Tibial nerve (tissue), 4 donors: ENCODE measurements around the gene PCDHGA6. TPM values are rescaled to one million over a fixed set of nuclear protein-coding genes. Genes with fewer than 3 reads are reported as not detected.
"Not testable (repeated sequence)": the region's sequence is repeated elsewhere in the genome, so short reads cannot be mapped to it uniquely, and the experiment has no call there.

Experiments
- DNase-seq, 2 donors: peaks; one replicate each; pipeline ENCODE4 v3.0.0-alpha.2; 2019; ENCODE audit warnings: low spot score in 2 of 2
- H3K27ac ChIP-seq, 4 donors: fragments of 200-600 bp; sonication (generic) in 3 of 4; one replicate each; pipeline ENCODE4 v1.5.1; 2017 to 2019; ENCODE audit warnings: mild to moderate bottlenecking in 1 of 4
- H3K27me3 ChIP-seq, 2 donors: fragments of 200-600 bp; sonication (generic) in 1 of 2; one replicate each; pipeline versions ENCODE4 v1.5.1 to v1.6.0; 2017 to 2019
- H3K36me3 ChIP-seq, 3 donors: fragments of 200-600 bp; sonication (generic); one replicate each; pipeline ENCODE4 v1.5.1; 2018 to 2019
- H3K4me1 ChIP-seq, 4 donors: fragments of 200-600 bp; sonication (generic) in 3 of 4; one replicate each; pipeline ENCODE4 v1.5.1; 2017 to 2019
- H3K4me3 ChIP-seq, 4 donors: fragments of 200-600 bp; sonication (generic) in 3 of 4; one replicate each; pipeline ENCODE4 v1.5.1; 2017 to 2019; ENCODE audit warnings: mild to moderate bottlenecking in 1 of 4, moderate library complexity in 1 of 4
- H3K9me3 ChIP-seq, 4 donors: fragments of 200-600 bp; sonication (generic) in 3 of 4; one replicate each; pipeline ENCODE4 v1.5.1; 2017 to 2019
- CTCF ChIP-seq, 5 experiments: fragments of 200-600 bp in 3 of 5; fragments of 450-650 bp in 2 of 5; sonication (generic) in 3 of 5; IDR thresholded peaks; one replicate each; pipeline ENCODE4 v1.5.1; 2016 to 2019; ENCODE audit warnings: antibody characterized with exemption in 5 of 5, mild to moderate bottlenecking in 3 of 5, moderate library complexity in 2 of 5
- EP300 ChIP-seq, 2 donors: sonication (generic); formaldehyde crosslinking; IDR thresholded peaks; one replicate each; pipeline ENCODE4 v1.6.1; 2017; ENCODE audit warnings: antibody characterized with exemption in 2 of 2, mild to moderate bottlenecking in 1 of 2
- POLR2A ChIP-seq, 2 donors: fragments of 450-650 bp; IDR thresholded peaks; one replicate each; pipeline ENCODE4 v1.6.1; 2017; ENCODE audit warnings: antibody characterized with exemption in 2 of 2, mild to moderate bottlenecking in 2 of 2, moderate library complexity in 2 of 2
- WGBS, 2 donors: methylation state at CpG; one replicate each; pipeline ENCODE4 v1.1.5; 2018; 5-methylcytosine and 5-hydroxymethylcytosine counted together
- total RNA-seq, 4 donors: library from RNA; depleted of rRNA; stranded (reverse); fragments of >200 nt; gene quantifications; one replicate each; pipeline ENCODE4 v1.1.0, GENCODE V29; 2016

The PCDHGA6 gene
- total RNA-seq, 4 donors from 2014 or later = 7.4 to 12.3 (median 10.1) TPM

- no peak for TF ChIP-seq POLR2A (IDR thresholded peaks at IDR 0.05)
- no peak for TF ChIP-seq EP300 (IDR thresholded peaks at IDR 0.05)
- no peak for TF ChIP-seq CTCF (IDR thresholded peaks at IDR 0.05)
- H3K36me3 ChIP-seq = peaks cover 0 to 20% (median 0%) of the 10 kb centered on the region in 3 donors
- H3K27me3 ChIP-seq = no peaks in the 10 kb centered on the region
- no peak for DNase-seq
- 49% methylated on average over 11 to 13 of the region's 20 CpGs for WGBS, 2 donors
- no peak overlapping the region for H3K27ac ChIP-seq
- no peak overlapping the region for H3K4me3 ChIP-seq
- H3K4me1 ChIP-seq = no peaks in the 10 kb centered on the region
- peaks cover 4 to 100% (median 45%) of the 10 kb centered on the region in 4 donors for H3K9me3 ChIP-seq
Observed at GRCh38 chr5:141345327-141345726, 28.4 kb upstream of the PCDHGA6 start.

GRCh38 chr5:141346017-141346416 is 27.7 kb upstream of the PCDHGA6 start:
- not testable (repeated sequence) for H3K4me1 ChIP-seq, H3K27me3 ChIP-seq, H3K4me3 ChIP-seq, DNase-seq, H3K27ac ChIP-seq
- H3K36me3 ChIP-seq = peaks cover 0 to 23% (median 0%) of the 10 kb centered on the region in 3 donors
- peaks cover 4 to 100% (median 47%) of the 10 kb centered on the region in 4 donors for H3K9me3 ChIP-seq
- WGBS, 2 donors = 53 to 68% methylated on average over 24 to 26 of the region's 35 CpGs

GRCh38 chr5:141349917-141350619 is 23.6 kb upstream of the PCDHGA6 start, which contains the start of gene PCDHGB1:
Gene PCDHGB1 (plus strand): TSS chr5:141350099. CDS start chr5:141350261, 162 bp downstream.
- H3K9me3 ChIP-seq = peaks cover 4 to 99% (median 43%) of the 10 kb centered on the region in 4 donors
- WGBS, 2 donors = 28 to 36% methylated on average over 29 of the region's 29 CpGs
- peak within 1 kb of the TSS in 1 of 4 donors; percentile 2 for H3K4me3 ChIP-seq
- H3K27ac ChIP-seq = no peak within 1 kb of the TSS
- no peak for TF ChIP-seq POLR2A (IDR thresholded peaks at IDR 0.05)
- TF ChIP-seq CTCF (IDR thresholded peaks at IDR 0.05) = peak in 2 of 5 experiments; percentile 8 to 10
- peaks cover 0 to 28% (median 0%) of the 10 kb centered on the region in 3 donors for H3K36me3 ChIP-seq
- H3K27me3 ChIP-seq = no peaks in the 10 kb centered on the region
- H3K4me1 ChIP-seq = no peaks in the 10 kb centered on the region
- DNase-seq = no peak

- DNase-seq = no peak
- peaks cover 0 to 99% (median 44%) of the 10 kb centered on the region in 4 donors for H3K9me3 ChIP-seq
Observed at GRCh38 chr5:141351591-141351990, 22.1 kb upstream of the PCDHGA6 start.

GRCh38 chr5:141354900-141355469 is 18.7 kb upstream of the PCDHGA6 start, which contains the start of gene PCDHGA4:
Gene PCDHGA4 (plus strand): TSS chr5:141355021. CDS start chr5:141355108, 87 bp downstream.
- H3K4me1 ChIP-seq = no peaks in the 10 kb centered on the region
- no peak for DNase-seq
- H3K27me3 ChIP-seq = no peaks in the 10 kb centered on the region
- TF ChIP-seq CTCF (IDR thresholded peaks at IDR 0.05) = peak in 4 of 5 experiments; percentile 13 to 27 (median 18)
- no peak for TF ChIP-seq EP300 (IDR thresholded peaks at IDR 0.05)
- no peak for TF ChIP-seq POLR2A (IDR thresholded peaks at IDR 0.05)
- peaks cover 0 to 40% (median 0%) of the 10 kb centered on the region in 3 donors for H3K36me3 ChIP-seq
- H3K27ac ChIP-seq = no peak within 1 kb of the TSS
- peak within 1 kb of the TSS in 2 of 4 donors; percentile 9 to 43 for H3K4me3 ChIP-seq
- WGBS, 2 donors = 15 to 24% methylated on average over 29 of the region's 29 CpGs
- H3K9me3 ChIP-seq = peaks cover 0 to 99% (median 42%) of the 10 kb centered on the region in 4 donors

More at GRCh38 chr5:141351591-141351990, 22.1 kb upstream of the PCDHGA6 start:
- H3K36me3 ChIP-seq = peaks cover 0 to 36% (median 0%) of the 10 kb centered on the region in 3 donors
- no peaks in the 10 kb centered on the region for H3K27me3 ChIP-seq
- TF ChIP-seq POLR2A (IDR thresholded peaks at IDR 0.05) (no peak), EP300 (IDR thresholded peaks at IDR 0.05) (no peak), CTCF (IDR thresholded peaks at IDR 0.05) (no peak)
- no peaks in the 10 kb centered on the region for H3K4me1 ChIP-seq
- H3K27ac ChIP-seq = no peak overlapping the region
- H3K4me3 ChIP-seq = no peak overlapping the region
- WGBS, 2 donors = 44 to 49% methylated on average over 6 to 8 of the region's 36 CpGs
